ENCODE results near the gene PBOV1.

DNA sequence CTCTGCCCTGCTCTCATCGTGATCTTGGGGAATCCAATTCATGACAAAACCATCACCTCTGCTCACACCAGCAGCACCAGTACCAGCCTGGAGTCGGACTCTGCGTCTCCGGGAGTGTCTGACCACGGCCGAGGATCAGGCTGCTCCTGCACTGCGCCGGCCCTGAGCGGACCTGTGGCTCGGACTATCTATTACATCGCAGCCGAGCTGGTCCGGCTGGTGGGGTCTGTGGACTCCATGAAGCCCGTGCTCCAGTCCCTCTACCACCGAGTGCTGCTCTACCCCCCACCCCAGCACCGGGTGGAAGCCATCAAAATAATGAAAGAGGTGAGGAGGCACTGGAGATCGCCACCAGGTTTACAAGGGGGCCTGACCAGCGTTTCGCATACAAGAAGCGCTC is 37.2 kb upstream of the PBOV1 start:
- no peak for TF ChIP-seq ESRRA (IDR thresholded peaks at IDR 0.05; ENCODE audit: borderline replicate concordance, low read length)
- TF ChIP-seq, protein P1, sequence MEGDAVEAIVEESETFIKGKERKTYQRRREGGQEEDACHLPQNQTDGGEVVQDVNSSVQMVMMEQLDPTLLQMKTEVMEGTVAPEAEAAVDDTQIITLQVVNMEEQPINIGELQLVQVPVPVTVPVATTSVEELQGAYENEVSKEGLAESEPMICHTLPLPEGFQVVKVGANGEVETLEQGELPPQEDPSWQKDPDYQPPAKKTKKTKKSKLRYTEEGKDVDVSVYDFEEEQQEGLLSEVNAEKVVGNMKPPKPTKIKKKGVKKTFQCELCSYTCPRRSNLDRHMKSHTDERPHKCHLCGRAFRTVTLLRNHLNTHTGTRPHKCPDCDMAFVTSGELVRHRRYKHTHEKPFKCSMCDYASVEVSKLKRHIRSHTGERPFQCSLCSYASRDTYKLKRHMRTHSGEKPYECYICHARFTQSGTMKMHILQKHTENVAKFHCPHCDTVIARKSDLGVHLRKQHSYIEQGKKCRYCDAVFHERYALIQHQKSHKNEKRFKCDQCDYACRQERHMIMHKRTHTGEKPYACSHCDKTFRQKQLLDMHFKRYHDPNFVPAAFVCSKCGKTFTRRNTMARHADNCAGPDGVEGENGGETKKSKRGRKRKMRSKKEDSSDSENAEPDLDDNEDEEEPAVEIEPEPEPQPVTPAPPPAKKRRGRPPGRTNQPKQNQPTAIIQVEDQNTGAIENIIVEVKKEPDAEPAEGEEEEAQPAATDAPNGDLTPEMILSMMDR (IDR thresholded peaks at IDR 0.05), result no peak
- no peak for TF ChIP-seq RAD21 (conservative IDR thresholded peaks at IDR 0.05 in 1 of 2, IDR thresholded peaks at IDR 0.05 in 1 of 2)
- no peak for TF ChIP-seq RCOR1 (IDR thresholded peaks at IDR 0.05; ENCODE audit: low read depth, low read length)
- no peak for TF ChIP-seq HOXA7 (CRISPR knock-in tag; IDR thresholded peaks at IDR 0.05)
- TF ChIP-seq CBX2 (IDR thresholded peaks at IDR 0.05; ENCODE audit: borderline replicate concordance, low read depth), result no peak
- TF ChIP-seq MYC (IDR thresholded peaks at IDR 0.05; ENCODE audit: borderline replicate concordance, low read length), result no peak
- no peak for TF ChIP-seq SREBF2 (IDR thresholded peaks at IDR 0.05)
- TF ChIP-seq, protein P2, sequence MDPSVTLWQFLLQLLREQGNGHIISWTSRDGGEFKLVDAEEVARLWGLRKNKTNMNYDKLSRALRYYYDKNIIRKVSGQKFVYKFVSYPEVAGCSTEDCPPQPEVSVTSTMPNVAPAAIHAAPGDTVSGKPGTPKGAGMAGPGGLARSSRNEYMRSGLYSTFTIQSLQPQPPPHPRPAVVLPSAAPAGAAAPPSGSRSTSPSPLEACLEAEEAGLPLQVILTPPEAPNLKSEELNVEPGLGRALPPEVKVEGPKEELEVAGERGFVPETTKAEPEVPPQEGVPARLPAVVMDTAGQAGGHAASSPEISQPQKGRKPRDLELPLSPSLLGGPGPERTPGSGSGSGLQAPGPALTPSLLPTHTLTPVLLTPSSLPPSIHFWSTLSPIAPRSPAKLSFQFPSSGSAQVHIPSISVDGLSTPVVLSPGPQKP (IDR thresholded peaks at IDR 0.05; ENCODE audit: low read depth, low read length), result no peak
- no peak for TF ChIP-seq KDM1A (IDR thresholded peaks at IDR 0.05; ENCODE audit: low read depth)
- TF ChIP-seq POLR2A (IDR thresholded peaks at IDR 0.05; ENCODE audit: low read length), result no peak
- TF ChIP-seq, protein P3, sequence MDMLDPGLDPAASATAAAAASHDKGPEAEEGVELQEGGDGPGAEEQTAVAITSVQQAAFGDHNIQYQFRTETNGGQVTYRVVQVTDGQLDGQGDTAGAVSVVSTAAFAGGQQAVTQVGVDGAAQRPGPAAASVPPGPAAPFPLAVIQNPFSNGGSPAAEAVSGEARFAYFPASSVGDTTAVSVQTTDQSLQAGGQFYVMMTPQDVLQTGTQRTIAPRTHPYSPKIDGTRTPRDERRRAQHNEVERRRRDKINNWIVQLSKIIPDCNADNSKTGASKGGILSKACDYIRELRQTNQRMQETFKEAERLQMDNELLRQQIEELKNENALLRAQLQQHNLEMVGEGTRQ (IDR thresholded peaks at IDR 0.05), result no peak
- TF ChIP-seq NFE2L2 (conservative IDR thresholded peaks at IDR 0.05; ENCODE audit: low read length), result no peak
- no peak for TF ChIP-seq CHD2 (IDR thresholded peaks at IDR 0.05; ENCODE audit: low read length, partially characterized antibody)

Measured in A549 (cell line).